Skeletal muscle tissue (tissue), 4 donors: Measurements from ENCODE around the gene ACER2. TPM values are rescaled to one million over a fixed set of nuclear protein-coding genes. Genes with fewer than 3 reads are reported as not detected.
A peak's percentile ranks its signal among the peaks of the same experiment; 100 is the strongest.
"Not testable (repeated sequence)": the region's sequence is repeated elsewhere in the genome, so short reads cannot be mapped to it uniquely, and the experiment has no call there.

ENCODE experiments used
- H3K27ac ChIP-seq: one replicate; pipeline ENCODE4 v1.7.0; 2013; ENCODE audit warnings: mild to moderate bottlenecking, low read depth, low read length, inconsistent platforms
- H3K27me3 ChIP-seq, 3 donors: one replicate each; pipeline ENCODE4 v1.7.0; 2013; ENCODE audit warnings: low read length in 3 of 3; ENCODE audit not compliant: control insufficient read depth in 3 of 3, insufficient read depth in 3 of 3
- H3K36me3 ChIP-seq, 3 donors: one replicate each; pipeline ENCODE4 v1.7.0; 2013; ENCODE audit warnings: low read length in 3 of 3; ENCODE audit not compliant: control insufficient read depth in 3 of 3, insufficient read depth in 3 of 3
- H3K4me1 ChIP-seq, 3 donors: one replicate each; pipeline ENCODE4 v1.7.0; 2013; ENCODE audit warnings: low read length in 3 of 3, mild to moderate bottlenecking in 3 of 3; ENCODE audit not compliant: control insufficient read depth in 3 of 3, insufficient read depth in 3 of 3
- H3K4me3 ChIP-seq, 3 donors: one replicate each; pipeline ENCODE4 v1.7.0; 2013; ENCODE audit warnings: low read length in 3 of 3
- H3K9ac ChIP-seq, 3 donors: one replicate each; pipeline ENCODE4 v1.7.0; 2013; ENCODE audit warnings: low read length in 3 of 3, mild to moderate bottlenecking in 3 of 3, moderate library complexity in 2 of 3, low read depth in 1 of 3
- H3K9me3 ChIP-seq, 3 donors: one replicate each; pipeline ENCODE4 v1.7.0; 2013; ENCODE audit warnings: low read length in 3 of 3; ENCODE audit not compliant: control insufficient read depth in 3 of 3
- total RNA-seq: library from RNA; depleted of rRNA; stranded (reverse); fragments of >200 nt; gene quantifications from one replicate; pipeline ENCODE4 v1.2.3, GENCODE V29; 2014
- donor health status: Osteomylitis.

ACER2 gene
- total RNA-seq, 1 donor from 2014 or later = 1.6 TPM

DNA sequence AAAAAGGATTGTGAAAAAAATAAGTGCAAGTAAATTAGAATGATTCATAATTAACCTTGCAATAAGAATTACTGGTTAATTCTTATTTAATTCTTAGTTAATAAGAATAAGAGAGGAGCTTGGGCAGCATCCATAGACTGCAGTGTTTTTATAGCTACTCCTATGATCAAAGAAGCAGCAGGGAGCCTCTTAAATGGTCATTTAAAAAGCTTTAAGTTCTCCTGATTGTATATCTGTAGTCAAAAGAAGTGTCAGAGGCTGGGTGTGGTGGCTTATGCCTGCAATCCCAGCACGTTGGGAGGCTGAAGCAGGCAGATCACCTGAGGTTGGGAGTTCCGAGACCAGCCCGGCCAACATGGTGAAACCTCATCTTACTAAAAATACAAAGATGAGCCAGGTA, 14.4 kb downstream of the ACER2 start:
- peaks cover 0 to 4% (median 0%) of the 10 kb centered on the region in 3 donors for H3K36me3 ChIP-seq
- H3K4me1 ChIP-seq = no peaks in the 10 kb centered on the region
- no peak overlapping the region for H3K27ac ChIP-seq
- no peaks in the 10 kb centered on the region for H3K27me3 ChIP-seq
- H3K4me3 ChIP-seq = no peak overlapping the region
- H3K9me3 ChIP-seq = no peaks in the 10 kb centered on the region
- H3K9ac ChIP-seq = no peak overlapping the region

- Histone ChIP-seq H3K4me3 (no peak overlapping the region), H3K27me3 (no peaks in the 10 kb centered on the region), H3K27ac (peak overlapping the region; percentile 13), H3K36me3 (peaks cover 0 to 4% (median 0%) of the 10 kb centered on the region in 3 donors), H3K4me1 (no peaks in the 10 kb centered on the region), H3K9me3 (no peaks in the 10 kb centered on the region), H3K9ac (no peak overlapping the region)
Observed at GRCh38 chr9:19424176-19424779, 15.5 kb downstream of the ACER2 start.

- H3K9me3 ChIP-seq = no peaks in the 10 kb centered on the region
- H3K36me3 ChIP-seq = peaks cover 0 to 4% (median 0%) of the 10 kb centered on the region in 3 donors
- H3K27me3 ChIP-seq = no peaks in the 10 kb centered on the region
- H3K27ac ChIP-seq = no peak overlapping the region
- H3K4me3 ChIP-seq = no peak overlapping the region
- H3K9ac ChIP-seq = no peak overlapping the region
- H3K4me1 ChIP-seq = peaks cover 3 to 10% (median 8%) of the 10 kb centered on the region in 3 donors
Observed at GRCh38 chr9:19429595-19429994, 20.8 kb downstream of the ACER2 start.

- H3K36me3 ChIP-seq = peaks cover 0 to 9% (median 4%) of the 10 kb centered on the region in 3 donors
- H3K4me1 ChIP-seq = peaks cover 3 to 10% (median 8%) of the 10 kb centered on the region in 3 donors
- no peak overlapping the region for H3K4me3 ChIP-seq
- no peaks in the 10 kb centered on the region for H3K27me3 ChIP-seq
- H3K9ac ChIP-seq = no peak overlapping the region
- H3K9me3 ChIP-seq = no peaks in the 10 kb centered on the region
- no peak overlapping the region for H3K27ac ChIP-seq
Observed at GRCh38 chr9:19430201-19430760, 21.5 kb downstream of the ACER2 start.

- H3K4me3 ChIP-seq = no peak overlapping the region
- H3K9ac ChIP-seq = no peak overlapping the region
Observed at GRCh38 chr9:19431361-19432171, 22.8 kb downstream of the ACER2 start.

GRCh38 chr9:19432473-19432872, 23.7 kb downstream of the ACER2 start:
- Histone ChIP-seq H3K4me1 (peaks cover 3 to 10% (median 8%) of the 10 kb centered on the region in 3 donors), H3K27ac (no peak overlapping the region), H3K9me3 (no peaks in the 10 kb centered on the region), H3K9ac (no peak overlapping the region), H3K36me3 (peaks cover 0 to 5% (median 4%) of the 10 kb centered on the region in 3 donors), H3K4me3 (no peak overlapping the region), H3K27me3 (no peaks in the 10 kb centered on the region)

More at GRCh38 chr9:19431361-19432171, 22.8 kb downstream of the ACER2 start:
- Histone ChIP-seq H3K9me3 (no peaks in the 10 kb centered on the region), H3K36me3 (peaks cover 0 to 5% (median 4%) of the 10 kb centered on the region in 3 donors), H3K27ac (peak overlapping the region; percentile 68), H3K4me1 (peaks cover 3 to 10% (median 8%) of the 10 kb centered on the region in 3 donors), H3K27me3 (no peaks in the 10 kb centered on the region)

- H3K36me3 ChIP-seq, H3K27me3 ChIP-seq, H3K9ac ChIP-seq, H3K27ac ChIP-seq, H3K4me1 ChIP-seq, H3K9me3 ChIP-seq, H3K4me3 ChIP-seq: not testable (repeated sequence)
Observed at GRCh38 chr9:19433729-19434128, 24.9 kb downstream of the ACER2 start.

DNA sequence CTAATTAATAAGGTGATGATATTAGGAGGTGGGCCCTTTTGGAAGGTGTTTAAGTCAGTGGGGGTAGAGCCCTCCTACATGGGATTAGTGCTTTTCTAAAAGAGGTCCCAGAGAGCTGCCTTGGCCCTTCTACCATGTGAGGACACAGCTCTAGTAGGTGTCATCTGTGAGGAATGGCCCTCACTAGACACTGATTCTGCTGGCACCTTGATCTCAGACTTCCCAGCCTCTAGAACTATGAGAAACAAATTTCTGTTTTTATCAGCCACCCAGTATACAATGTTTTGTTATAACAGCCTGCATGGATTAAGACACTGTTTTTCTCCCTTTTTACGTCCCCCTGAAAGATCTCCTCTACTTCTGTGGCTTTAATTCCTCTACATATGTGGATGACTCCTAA, 31.6 kb downstream of the ACER2 start:
- H3K36me3 ChIP-seq = peaks cover under 1 to 16% (median 3%) of the 10 kb centered on the region in 3 donors

DNA sequence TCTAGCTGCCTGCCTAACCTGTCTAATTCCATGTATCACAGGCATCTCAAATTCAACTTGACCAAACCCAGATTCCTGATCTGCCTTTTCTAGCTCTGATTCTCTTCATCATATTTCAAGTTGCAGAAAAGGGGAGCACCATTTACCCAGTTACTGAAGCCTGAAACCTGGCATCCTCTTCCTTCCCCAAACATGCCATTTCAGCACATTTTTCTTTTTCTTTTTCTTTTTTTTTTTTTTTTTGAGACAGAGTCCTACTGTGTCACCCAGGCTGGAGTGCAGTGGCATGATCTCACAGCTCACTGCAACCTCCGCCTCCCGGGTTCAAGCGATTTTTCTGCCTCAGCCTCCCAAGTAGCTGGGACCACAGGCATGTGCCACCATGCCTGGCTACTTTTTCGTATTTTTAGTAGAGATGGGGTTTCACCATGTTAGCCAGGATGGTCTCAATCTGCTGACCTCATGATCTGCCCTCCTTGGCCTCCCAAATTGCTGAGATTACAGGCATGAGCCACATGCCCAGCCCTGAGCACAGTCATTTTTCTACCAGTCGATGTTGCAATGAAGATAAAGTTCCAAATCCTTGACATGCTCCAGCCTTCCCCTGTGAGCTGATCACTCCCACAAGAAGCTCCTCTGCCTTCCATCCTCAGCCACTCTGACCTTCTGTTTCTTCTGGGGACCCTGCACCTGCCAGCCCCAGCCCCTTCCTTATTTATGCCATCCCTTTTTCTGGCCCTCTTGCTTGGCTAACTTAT, 32.2 kb downstream of the ACER2 start:
- no peaks in the 10 kb centered on the region for H3K9me3 ChIP-seq
- no peak overlapping the region for H3K9ac ChIP-seq
- peaks cover 4 to 22% (median 7%) of the 10 kb centered on the region in 3 donors for H3K36me3 ChIP-seq
- peaks cover 0 to 5% (median 0%) of the 10 kb centered on the region in 3 donors for H3K4me1 ChIP-seq
- H3K27ac ChIP-seq = no peak overlapping the region
- no peaks in the 10 kb centered on the region for H3K27me3 ChIP-seq
- H3K4me3 ChIP-seq = no peak overlapping the region

More for the DNA sequence above, 31.6 kb downstream of the ACER2 start:
- no peak overlapping the region for H3K27ac ChIP-seq
- no peak overlapping the region for H3K9ac ChIP-seq
- H3K27me3 ChIP-seq = no peaks in the 10 kb centered on the region
- H3K9me3 ChIP-seq = no peaks in the 10 kb centered on the region
- no peak overlapping the region for H3K4me3 ChIP-seq
- peaks cover 0 to 3% (median 0%) of the 10 kb centered on the region in 3 donors for H3K4me1 ChIP-seq
